Epithelial cell of proximal tubule (primary cell): ENCODE data around the gene SHISA4. TPM values are rescaled to one million over a fixed set of nuclear protein-coding genes. Genes with fewer than 3 reads are reported as not detected.

Source experiments
- DNase-seq: peaks from one replicate; pipeline ENCODE4 v3.0.0-alpha.2; 2011; ENCODE audit warnings: low read depth
- H3K4me3 ChIP-seq: 2 replicates; pipeline ENCODE4 v1.5.1; 2011; ENCODE audit warnings: low read depth, mild to moderate bottlenecking, low read length
- CTCF ChIP-seq: conservative IDR thresholded peaks from 2 replicates; pipeline ENCODE4 v1.5.1; 2012; ENCODE audit warnings: low read depth, mild to moderate bottlenecking, low read length
- total RNA-seq: library from RNA; depleted of rRNA; stranded (reverse); fragments of >200 nt; gene quantifications from 2 replicates; pipeline ENCODE4 v1.2.3, GENCODE V29; 2015

The SHISA4 gene
- total RNA-seq, 1 donor from 2014 or later: 22.4 TPM

- no peak overlapping the region for H3K4me3 ChIP-seq
- no peak for DNase-seq
- TF ChIP-seq CTCF: no peak
These were observed 29.3 kb upstream of the SHISA4 start for GRCh38 chr1:201859424-201859823.

GRCh38 chr1:201861448-201861847 is 27.2 kb upstream of the SHISA4 start:
- DNase-seq: no peak
- no peak for TF ChIP-seq CTCF
- no peak overlapping the region for H3K4me3 ChIP-seq

- no peak for DNase-seq
- H3K4me3 ChIP-seq: no peak overlapping the region
- no peak for TF ChIP-seq CTCF
These were observed 18.3 kb upstream of the SHISA4 start for GRCh38 chr1:201870397-201870796.

GRCh38 chr1:201874672-201875071 is 14.0 kb upstream of the SHISA4 start:
- no peak overlapping the region for H3K4me3 ChIP-seq
- DNase-seq: no peak
- no peak for TF ChIP-seq CTCF

- H3K4me3 ChIP-seq: no peak overlapping the region
These were observed 12.4 kb upstream of the SHISA4 start for GRCh38 chr1:201876148-201876818.

GRCh38 chr1:201877877-201878401 is 10.8 kb upstream of the SHISA4 start:
- peak; percentile 71 for TF ChIP-seq CTCF
- no peak for DNase-seq
- no peak overlapping the region for H3K4me3 ChIP-seq

More at GRCh38 chr1:201876148-201876818, 12.4 kb upstream of the SHISA4 start:
- no peak for DNase-seq
- peak; percentile 54 for TF ChIP-seq CTCF

GRCh38 chr1:201880928-201881571 is 7.6 kb upstream of the SHISA4 start:
- TF ChIP-seq CTCF: no peak
- no peak overlapping the region for H3K4me3 ChIP-seq
- no peak for DNase-seq
